KMS-11 (cell line): ENCODE results near the gene SLC12A2.

ENCODE experiments used
- H2AFZ ChIP-seq: fragments of 200-600 bp; sonication (generic); 2 replicates; pipeline ENCODE4 v1.6.1; 2016; ENCODE audit warnings: antibody characterized with exemption, mixed run types, low read depth
- H3K27ac ChIP-seq: fragments of 200-600 bp; sonication (generic); 2 replicates; pipeline ENCODE4 v1.6.1; 2016; ENCODE audit warnings: mild to moderate bottlenecking, mixed run types
- H3K27me3 ChIP-seq: fragments of 200-600 bp; sonication (generic); 2 replicates; pipeline ENCODE4 v1.6.1; 2017; ENCODE audit warnings: mild to moderate bottlenecking, low read depth, mixed run types, moderate library complexity; ENCODE audit not compliant: insufficient read depth
- H3K36me3 ChIP-seq: fragments of 200-600 bp; sonication (generic); 2 replicates; pipeline ENCODE4 v1.6.1; 2017; ENCODE audit warnings: mild to moderate bottlenecking, mixed run types; ENCODE audit not compliant: insufficient read depth
- H3K4me1 ChIP-seq: fragments of 200-600 bp; sonication (generic); 2 replicates; pipeline ENCODE4 v1.6.1; 2016; ENCODE audit warnings: mild to moderate bottlenecking, low read depth, mixed run types; ENCODE audit not compliant: poor library complexity, severe bottlenecking
- H3K4me2 ChIP-seq: fragments of 200-600 bp; sonication (generic); 2 replicates; pipeline ENCODE4 v1.7.0; 2016; ENCODE audit warnings: mild to moderate bottlenecking, mixed run types
- H3K4me3 ChIP-seq: fragments of 200-600 bp; sonication (generic); IDR thresholded peaks from 2 replicates; pipeline ENCODE4 v1.6.1; 2017; ENCODE audit warnings: low read depth, low read length, mixed read lengths; ENCODE audit not compliant: insufficient read depth
- H3K79me2 ChIP-seq: fragments of 200-600 bp; sonication (generic); 2 replicates; pipeline ENCODE4 v1.6.1; 2016; ENCODE audit warnings: low read depth, mixed run types; ENCODE audit not compliant: insufficient read depth
- H3K9ac ChIP-seq: fragments of 200-600 bp; sonication (generic); 2 replicates; pipeline ENCODE4 v1.6.1; 2016; ENCODE audit warnings: mild to moderate bottlenecking, mixed run types
- H4K20me1 ChIP-seq: fragments of 200-600 bp; sonication (generic); 2 replicates; pipeline ENCODE4 v1.6.1; 2016; ENCODE audit warnings: mild to moderate bottlenecking, mixed run types; ENCODE audit not compliant: insufficient read depth
- CTCF ChIP-seq: fragments of 200-600 bp; sonication (generic); conservative IDR thresholded peaks from 2 replicates; pipeline ENCODE4 v1.6.1; 2017; ENCODE audit warnings: low read depth, mild to moderate bottlenecking, antibody characterized with exemption, low read length, moderate library complexity, mixed read lengths

SLC12A2 gene

GRCh38 chr5:128111818-128112448 lies 28.4 kb downstream of the SLC12A2 start:
- Histone ChIP-seq H3K27ac (no peak overlapping the region), H3K9ac (no peak overlapping the region), H3K27me3 (no peaks in the 10 kb centered on the region), H3K36me3 (no peaks in the 10 kb centered on the region), H4K20me1 (no peaks in the 10 kb centered on the region), H3K79me2 (no peaks in the 10 kb centered on the region), H2AFZ (no peak overlapping the region), H3K4me1 (no peaks in the 10 kb centered on the region), H3K4me3 (no peak overlapping the region), H3K4me2 (no peak overlapping the region)
- TF ChIP-seq CTCF, result no peak

GRCh38 chr5:128116445-128116844 lies 32.9 kb downstream of the SLC12A2 start:
- H2AFZ ChIP-seq, result no peak overlapping the region
- no peak for TF ChIP-seq CTCF

GRCh38 chr5:128118214-128118613 lies 34.6 kb downstream of the SLC12A2 start:
- Histone ChIP-seq H3K9ac (no peak overlapping the region), H3K27ac (no peak overlapping the region), H3K4me1 (no peaks in the 10 kb centered on the region), H3K36me3 (no peaks in the 10 kb centered on the region), H3K79me2 (no peaks in the 10 kb centered on the region), H4K20me1 (no peaks in the 10 kb centered on the region), H3K27me3 (no peaks in the 10 kb centered on the region), H2AFZ (no peak overlapping the region), H3K4me3 (no peak overlapping the region), H3K4me2 (no peak overlapping the region)
- no peak for TF ChIP-seq CTCF

More at GRCh38 chr5:128116445-128116844, 32.9 kb downstream of the SLC12A2 start:
- H3K27me3 ChIP-seq, result no peaks in the 10 kb centered on the region
- no peaks in the 10 kb centered on the region for H3K4me1 ChIP-seq
- H3K4me3 ChIP-seq, result no peak overlapping the region
- no peak overlapping the region for H3K27ac ChIP-seq
- H3K79me2 ChIP-seq, result no peaks in the 10 kb centered on the region
- no peak overlapping the region for H3K4me2 ChIP-seq
- no peak overlapping the region for H3K9ac ChIP-seq
- H3K36me3 ChIP-seq, result no peaks in the 10 kb centered on the region
- H4K20me1 ChIP-seq, result no peaks in the 10 kb centered on the region

GRCh38 chr5:128121651-128122050 lies 38.1 kb downstream of the SLC12A2 start:
- no peak overlapping the region for H3K27ac ChIP-seq
- no peaks in the 10 kb centered on the region for H3K36me3 ChIP-seq
- H3K4me1 ChIP-seq, result no peaks in the 10 kb centered on the region
- no peak overlapping the region for H2AFZ ChIP-seq
- H4K20me1 ChIP-seq, result no peaks in the 10 kb centered on the region
- no peaks in the 10 kb centered on the region for H3K27me3 ChIP-seq
- no peak for TF ChIP-seq CTCF
- H3K4me3 ChIP-seq, result no peak overlapping the region
- H3K9ac ChIP-seq, result no peak overlapping the region
- H3K4me2 ChIP-seq, result no peak overlapping the region
- H3K79me2 ChIP-seq, result no peaks in the 10 kb centered on the region
